ENCODE measurements around the gene TMCC1. TPM values are rescaled to one million over a fixed set of nuclear protein-coding genes. Genes with fewer than 3 reads are reported as not detected.
"Not testable (repeated sequence)": the region's sequence is repeated elsewhere in the genome, so short reads cannot be mapped to it uniquely, and the experiment has no call there.

Gene TMCC1
- polyA plus RNA-seq, 4 donors: 22.5 to 26.0 (median 23.8) TPM

- DNase-seq (ENCODE audit: low read depth in 4 of 4, low spot score in 3 of 4): no peak
Measured at GRCh38 chr3:129657261-129658046, 236.1 kb downstream of the TMCC1 start.

DNA sequence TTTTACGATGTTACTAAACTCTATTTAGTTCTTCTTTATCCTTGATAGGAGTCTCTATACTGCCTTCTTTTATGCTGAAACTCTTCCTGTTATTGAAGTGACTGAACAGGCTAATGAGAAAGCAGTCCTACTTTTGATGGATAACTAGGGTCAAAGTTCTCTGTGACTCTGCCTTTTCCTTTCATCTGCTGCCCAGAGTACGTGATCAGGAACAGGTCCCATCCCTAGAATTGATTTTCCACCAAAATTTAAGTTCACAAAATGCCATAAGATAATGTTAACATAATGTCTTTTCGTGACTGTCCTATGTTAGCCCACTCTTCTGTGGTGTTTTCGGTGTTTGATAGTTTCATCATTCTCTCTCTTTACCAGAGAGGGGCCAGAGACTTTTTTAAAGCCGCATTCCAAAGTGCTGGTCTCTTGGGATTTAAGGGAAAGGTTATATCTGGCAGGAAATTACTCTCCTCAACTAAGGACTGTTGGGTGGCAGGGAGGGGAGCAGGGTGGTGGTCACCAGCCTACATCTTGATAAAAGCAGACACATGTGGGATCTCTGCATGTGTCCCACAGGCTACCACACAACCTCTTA lies 236.8 kb downstream of the TMCC1 start:
- no peak for DNase-seq (ENCODE audit: low read depth in 4 of 4, low spot score in 3 of 4)

DNA sequence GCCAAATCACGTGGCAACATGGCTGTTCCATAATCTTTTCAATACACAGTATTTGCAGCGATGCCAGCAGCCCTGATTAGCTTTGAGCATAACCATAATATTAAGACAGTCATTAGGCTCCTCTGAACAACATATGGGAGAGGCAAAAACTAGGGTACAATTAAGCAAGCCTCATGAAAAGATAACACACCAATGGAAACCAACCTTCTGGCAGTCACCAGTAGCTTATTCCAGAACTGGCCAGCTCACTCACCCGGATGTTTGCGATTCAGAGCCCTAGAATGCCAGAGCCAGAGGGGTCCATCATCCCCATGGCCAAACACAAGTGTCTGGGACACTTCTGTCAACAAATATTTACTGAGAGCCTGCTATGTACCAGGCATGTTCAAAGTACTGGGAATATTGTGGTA lies 238.2 kb downstream of the TMCC1 start:
- DNase-seq (ENCODE audit: low read depth in 4 of 4, low spot score in 3 of 4): no peak

DNA sequence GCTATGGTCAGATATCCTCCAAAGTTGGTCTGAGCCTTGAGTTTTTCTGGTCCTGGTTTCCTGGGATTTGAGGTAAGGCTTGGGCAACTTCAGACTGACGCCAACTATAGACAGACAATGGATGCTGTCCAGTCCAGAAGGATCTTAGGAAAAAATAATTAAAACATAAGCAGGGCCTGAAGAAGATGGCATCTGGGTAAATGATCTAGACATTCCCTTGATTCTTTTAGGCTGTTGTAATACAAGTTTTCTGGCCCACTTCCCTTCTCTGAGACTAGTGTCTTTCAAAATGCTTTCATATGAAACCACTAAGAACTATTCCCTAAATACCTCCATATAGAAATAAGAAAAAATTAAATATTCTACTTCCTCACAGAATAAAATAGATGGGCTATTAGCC lies 239.4 kb downstream of the TMCC1 start:
- no peak for DNase-seq (ENCODE audit: low read depth in 4 of 4, low spot score in 3 of 4)

GRCh38 chr3:129653019-129653418 lies 240.5 kb downstream of the TMCC1 start:
- DNase-seq (ENCODE audit: low read depth in 4 of 4, low spot score in 3 of 4): no peak

GRCh38 chr3:129651435-129652202 lies 241.9 kb downstream of the TMCC1 start:
- no peak for DNase-seq (ENCODE audit: low read depth in 4 of 4, low spot score in 3 of 4)

DNA sequence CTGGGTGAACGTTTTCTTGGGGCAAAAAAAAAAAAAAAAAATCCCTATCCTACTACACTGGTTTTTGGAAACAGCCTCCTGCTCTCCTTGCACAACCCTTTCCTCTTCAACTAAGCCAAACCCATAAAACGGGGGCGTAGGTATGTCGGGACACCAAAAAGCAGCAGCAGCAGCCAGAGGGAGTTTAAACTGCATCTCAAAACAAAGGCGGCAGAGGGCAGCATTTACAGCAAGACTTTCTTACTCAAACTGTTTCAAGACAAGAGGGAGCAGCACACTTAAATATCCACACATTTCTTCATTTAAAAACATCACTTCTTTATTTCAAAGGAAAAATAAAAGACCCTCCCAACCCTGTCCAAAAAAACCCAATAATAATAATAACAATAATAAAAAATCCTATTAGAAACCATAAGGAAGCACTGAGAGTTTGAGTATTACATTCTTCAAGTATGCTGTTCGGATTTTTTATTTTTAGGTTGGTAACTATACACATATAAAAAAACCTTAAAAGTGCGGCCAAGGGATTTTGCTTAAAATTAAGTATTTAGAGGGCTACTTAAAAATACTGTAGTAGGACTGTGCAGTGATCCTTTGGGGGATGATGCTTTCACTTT lies 243.1 kb downstream of the TMCC1 start:
- no peak for DNase-seq (ENCODE audit: low read depth in 4 of 4, low spot score in 3 of 4)

DNA sequence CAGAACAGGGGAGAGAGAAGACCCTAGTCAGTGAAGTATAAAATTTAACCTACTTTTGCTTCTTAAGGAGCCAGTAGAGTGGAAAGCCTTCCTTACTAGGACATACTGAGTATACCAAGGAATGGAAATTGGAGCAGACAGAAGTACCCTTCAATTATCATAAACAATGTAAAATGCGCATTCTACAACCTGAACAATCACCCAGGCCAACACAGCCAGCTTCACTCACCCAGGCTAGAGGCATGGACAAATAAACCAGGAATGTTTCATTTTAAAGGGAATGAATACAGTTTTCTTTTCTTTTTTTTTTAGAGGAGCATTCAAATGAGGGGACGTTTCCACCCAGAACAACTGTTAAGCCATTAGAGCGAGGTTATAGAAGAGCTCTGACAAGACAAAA lies 245.1 kb downstream of the TMCC1 start:
- no peak for DNase-seq (ENCODE audit: low read depth in 4 of 4, low spot score in 3 of 4)

DNA sequence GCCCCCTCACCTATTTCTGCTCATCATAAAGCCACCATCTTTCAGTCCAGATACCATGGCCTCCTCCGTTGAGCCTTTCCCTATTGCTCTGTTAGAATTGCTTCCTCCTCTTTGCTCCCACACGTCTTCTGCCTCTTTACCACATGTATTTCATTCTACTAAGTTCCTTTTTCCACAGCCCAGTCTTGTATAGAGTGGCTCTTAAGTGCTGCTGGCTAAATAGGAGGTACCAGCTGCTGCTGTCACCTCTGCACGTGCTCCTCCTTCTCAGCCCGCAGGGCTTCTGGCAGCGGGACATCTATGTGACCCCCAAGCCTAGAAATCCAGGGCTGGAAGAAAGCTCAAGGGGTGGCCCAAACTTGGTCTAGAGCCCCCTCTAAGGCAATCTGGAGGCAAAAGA lies 248.2 kb downstream of the TMCC1 start:
- DNase-seq (ENCODE audit: low read depth in 4 of 4, low spot score in 3 of 4): no peak

GRCh38 chr3:129644836-129645235 lies 248.7 kb downstream of the TMCC1 start:
- DNase-seq (ENCODE audit: low read depth in 4 of 4, low spot score in 3 of 4): no peak

DNA sequence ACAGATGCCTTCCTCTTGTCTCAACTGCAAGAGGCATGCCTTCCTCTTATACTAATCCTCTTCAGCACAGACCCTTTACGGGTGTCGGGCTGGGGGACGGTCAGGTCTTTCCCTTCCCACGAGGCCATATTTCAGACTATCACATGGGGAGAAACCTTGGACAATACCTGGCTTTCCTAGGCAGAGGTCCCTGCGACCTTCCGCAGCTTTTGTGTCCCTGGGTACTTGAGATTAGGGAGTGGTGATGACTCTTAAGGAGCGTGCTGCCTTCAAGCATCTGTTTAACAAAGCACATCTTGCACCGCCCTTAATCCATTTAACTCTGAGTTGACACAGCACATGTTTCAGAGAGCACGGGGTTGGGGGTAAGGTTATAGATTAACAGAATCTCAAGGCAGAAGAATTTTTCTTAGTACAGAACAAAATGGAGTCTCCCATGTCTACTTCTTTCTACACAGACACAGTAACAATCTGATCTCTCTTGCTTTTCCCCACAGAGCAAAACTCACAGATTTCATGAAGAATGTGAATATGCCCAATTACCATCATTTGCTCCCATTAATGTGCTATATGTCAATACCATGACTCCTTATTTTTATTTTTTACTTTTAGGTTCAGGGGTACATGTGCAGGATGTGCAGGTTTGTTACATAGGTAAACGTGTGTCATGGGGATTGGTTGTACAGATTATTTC lies 251.8 kb downstream of the TMCC1 start:
- DNase-seq (ENCODE audit: low read depth in 4 of 4, low spot score in 3 of 4): not testable (repeated sequence)

DNA sequence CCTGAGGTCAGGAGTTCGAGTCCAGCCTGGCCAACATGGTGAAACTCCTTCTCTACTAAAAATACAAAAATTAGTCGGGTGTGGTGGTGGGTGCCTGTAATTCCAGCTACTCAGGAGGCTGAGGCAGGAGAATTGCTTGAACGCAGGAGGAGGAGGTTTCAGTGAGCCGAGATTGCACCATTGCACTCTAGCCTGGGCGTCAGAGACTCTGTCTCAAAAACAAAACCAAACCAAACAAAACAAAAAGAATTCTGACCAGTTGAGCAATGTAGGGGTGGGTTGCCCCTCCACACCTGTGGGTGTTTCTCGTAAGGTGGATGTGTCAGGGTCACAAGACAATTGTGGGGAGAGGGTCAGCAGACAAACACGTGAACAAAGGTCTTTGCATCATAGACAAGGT lies 252.5 kb downstream of the TMCC1 start:
- not testable (repeated sequence) for DNase-seq (ENCODE audit: low read depth in 4 of 4, low spot score in 3 of 4)

DNA sequence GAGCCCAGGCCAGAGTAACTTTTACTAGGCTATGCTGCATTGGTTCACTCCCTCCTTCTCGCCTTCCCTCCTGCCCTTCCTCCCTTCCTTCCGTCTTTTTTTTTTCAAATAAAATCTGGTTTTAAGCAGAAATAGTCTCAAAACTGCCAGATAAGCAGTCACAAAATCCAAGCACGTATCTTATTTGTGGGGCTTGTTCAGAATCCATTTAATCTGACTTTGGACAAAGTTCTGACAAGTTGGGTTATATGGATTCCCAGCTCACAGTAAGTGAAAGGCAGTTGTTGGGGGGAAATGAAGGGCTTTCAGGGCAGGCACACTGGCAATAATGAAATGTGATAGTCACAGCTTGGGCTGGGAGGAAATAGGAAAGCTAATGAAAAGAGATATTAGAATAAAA lies 255.0 kb downstream of the TMCC1 start:
- DNase-seq (ENCODE audit: low read depth in 4 of 4, low spot score in 3 of 4): no peak

DNA sequence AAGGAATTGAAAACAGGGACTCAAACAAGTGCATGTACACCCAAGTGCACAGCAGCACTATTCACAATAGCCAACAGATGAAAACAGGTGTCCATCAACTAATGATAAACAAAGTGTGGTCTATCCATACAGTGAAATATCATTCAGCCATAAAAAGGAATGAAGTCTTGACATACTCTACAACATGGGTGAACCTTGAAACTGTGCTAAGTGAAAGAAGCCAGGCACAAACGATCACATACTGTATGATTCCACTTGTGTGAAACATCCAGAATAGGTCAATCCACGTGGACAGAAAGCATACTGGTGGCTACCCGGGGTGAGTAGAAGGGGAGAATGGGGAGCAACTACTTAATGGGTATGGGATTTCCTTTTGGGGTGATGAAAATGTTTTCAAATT lies 257.4 kb downstream of the TMCC1 start:
- DNase-seq (ENCODE audit: low read depth in 4 of 4, low spot score in 3 of 4): no peak

DNA sequence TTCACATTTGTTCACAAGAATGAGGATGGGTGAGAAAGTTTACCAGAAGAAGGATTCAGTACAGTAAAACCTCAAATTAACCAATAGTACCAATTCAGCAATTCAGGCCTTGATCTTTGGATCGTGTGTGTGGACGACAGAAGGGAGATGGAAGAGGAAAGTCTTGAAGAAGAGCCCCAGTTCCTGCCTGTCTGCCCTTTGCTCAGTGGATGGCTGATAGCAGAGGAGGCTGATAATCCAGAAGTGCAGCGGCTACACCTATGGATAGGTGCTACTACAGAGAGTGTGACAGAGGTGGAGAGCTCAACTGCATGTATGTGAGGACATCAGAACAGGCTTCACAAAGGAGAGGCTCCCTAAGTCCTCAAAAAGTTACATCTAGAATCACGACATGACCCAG lies 257.9 kb downstream of the TMCC1 start:
- no peak for DNase-seq (ENCODE audit: low read depth in 4 of 4, low spot score in 3 of 4)

DNA sequence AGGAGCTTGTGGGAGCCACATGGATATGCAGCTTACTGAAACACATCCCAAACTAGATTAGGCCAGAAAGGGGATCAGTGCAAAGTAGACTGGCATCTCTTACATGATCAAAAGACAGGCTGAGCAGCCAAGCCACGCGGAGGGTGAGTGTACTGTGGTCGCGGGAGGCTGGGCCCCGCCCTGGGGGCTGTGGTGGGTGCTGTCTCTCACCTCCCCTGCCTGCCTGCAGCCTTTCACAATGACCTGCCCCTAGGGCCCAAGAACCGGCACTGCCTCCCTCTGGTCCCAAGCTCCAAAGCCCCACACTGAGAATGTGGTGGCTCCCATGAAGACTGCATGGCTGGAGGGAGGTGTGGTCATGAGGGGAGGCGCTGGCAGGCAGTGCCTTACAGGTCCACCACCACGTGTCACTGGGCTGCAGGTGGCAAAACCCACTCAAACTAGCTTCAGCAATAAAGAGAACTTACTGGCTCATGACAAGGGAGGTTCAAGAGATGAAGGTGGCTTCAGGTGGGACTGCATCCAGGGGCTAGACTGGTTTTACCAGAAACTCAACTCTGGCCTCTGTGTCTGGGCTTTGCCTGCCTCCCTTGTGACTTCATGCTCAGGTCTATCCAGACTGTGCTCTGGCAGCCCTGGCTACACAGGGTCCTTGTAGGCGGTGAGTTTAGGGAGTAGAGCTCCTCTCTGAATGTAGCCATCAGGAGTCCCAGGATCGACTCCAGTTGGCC lies 259.6 kb downstream of the TMCC1 start:
- DNase-seq (ENCODE audit: low read depth in 4 of 4, low spot score in 3 of 4): no peak

DNA sequence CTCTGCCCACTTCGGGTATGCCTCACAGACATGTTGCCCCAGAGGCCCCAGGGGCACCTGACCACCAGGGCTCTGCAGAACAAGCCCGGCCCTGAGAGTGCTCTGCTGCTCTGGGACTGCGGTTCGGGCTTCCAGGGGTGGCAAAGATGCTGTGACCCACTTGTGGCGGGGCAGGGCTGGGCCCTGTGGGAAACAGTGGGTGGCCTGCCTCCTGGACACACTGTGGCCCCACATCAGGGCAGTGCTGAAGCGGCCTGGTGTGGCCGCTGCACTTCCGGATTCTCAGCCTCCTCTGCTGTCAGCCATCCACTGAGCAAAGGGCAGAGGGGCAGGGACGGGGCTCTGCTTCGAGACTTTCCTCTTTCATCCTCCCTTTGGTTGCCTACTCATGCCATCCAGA lies 260.5 kb downstream of the TMCC1 start:
- DNase-seq (ENCODE audit: low read depth in 4 of 4, low spot score in 3 of 4): no peak

DNA sequence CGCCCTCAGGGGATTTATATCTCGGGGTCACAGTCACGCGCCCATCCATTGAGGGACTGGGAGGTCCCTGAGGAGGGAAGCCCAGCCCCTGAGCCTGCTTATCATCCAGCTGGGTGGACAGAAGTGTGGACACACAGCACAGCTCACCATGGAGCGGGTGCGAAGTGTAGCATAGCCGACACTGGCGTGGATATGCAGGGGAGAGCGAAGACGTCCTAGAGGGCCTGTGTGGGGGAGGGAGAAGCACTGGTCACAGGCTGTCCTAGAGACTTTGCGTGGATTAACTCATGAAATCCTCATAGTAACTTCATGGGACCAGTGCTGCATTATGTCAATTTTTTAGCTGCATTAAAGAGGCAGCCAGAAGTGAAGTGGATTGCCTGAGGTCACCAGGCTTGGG lies 261.0 kb downstream of the TMCC1 start:
- no peak for DNase-seq (ENCODE audit: low read depth in 4 of 4, low spot score in 3 of 4)

DNA sequence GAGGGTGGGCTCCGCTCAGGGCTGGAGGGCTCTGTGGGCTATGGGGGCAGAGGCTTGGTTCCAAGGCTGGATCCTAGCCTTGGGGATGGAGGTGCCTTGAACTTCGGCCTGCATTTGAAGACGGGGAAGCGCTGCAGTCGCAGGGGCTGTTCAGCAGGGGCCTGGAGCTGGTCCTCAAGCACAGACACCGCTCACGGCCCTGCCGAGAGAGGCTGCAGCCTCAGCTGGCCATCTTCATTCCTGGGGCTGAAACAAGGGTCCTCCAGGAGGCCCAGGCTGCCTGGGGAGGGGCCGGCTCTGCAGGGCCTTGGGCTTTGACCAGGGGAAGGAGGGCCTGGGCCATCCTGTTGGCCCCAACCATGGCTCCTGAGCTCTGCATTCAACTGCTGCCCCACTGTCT lies 261.5 kb downstream of the TMCC1 start:
- DNase-seq (ENCODE audit: low read depth in 4 of 4, low spot score in 3 of 4): no peak

DNA sequence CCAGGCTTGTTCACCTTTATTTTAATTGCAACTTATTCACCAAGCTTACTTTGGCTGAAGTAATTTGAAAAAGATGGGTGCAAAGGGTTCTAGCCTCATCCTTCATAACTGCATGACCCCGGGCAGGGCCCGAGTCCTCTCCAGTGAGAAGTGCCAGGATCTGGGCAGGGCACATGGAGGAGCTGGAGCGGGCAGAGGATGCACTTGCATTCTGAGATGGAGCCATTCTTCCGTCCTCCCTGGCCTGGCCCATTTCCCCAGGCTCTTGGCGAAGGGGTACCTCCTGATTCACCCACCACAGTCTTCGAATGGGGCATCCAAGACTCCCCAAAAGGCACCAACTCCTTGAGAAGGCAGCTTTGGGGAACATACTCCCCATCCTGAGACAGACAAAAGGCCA lies 264.5 kb downstream of the TMCC1 start:
- DNase-seq (ENCODE audit: low read depth in 4 of 4, low spot score in 3 of 4): no peak

All from left renal pelvis (tissue), 4 donors.